Hypothalamus (tissue), 51 donors: Measurements from ENCODE around the gene RSKR.

Experiments used
- DNase-seq, 51 donors: peaks; one replicate each; lab custom pipeline; 2025; lab: John Stamatoyannopoulos, UW

Gene RSKR

DNA sequence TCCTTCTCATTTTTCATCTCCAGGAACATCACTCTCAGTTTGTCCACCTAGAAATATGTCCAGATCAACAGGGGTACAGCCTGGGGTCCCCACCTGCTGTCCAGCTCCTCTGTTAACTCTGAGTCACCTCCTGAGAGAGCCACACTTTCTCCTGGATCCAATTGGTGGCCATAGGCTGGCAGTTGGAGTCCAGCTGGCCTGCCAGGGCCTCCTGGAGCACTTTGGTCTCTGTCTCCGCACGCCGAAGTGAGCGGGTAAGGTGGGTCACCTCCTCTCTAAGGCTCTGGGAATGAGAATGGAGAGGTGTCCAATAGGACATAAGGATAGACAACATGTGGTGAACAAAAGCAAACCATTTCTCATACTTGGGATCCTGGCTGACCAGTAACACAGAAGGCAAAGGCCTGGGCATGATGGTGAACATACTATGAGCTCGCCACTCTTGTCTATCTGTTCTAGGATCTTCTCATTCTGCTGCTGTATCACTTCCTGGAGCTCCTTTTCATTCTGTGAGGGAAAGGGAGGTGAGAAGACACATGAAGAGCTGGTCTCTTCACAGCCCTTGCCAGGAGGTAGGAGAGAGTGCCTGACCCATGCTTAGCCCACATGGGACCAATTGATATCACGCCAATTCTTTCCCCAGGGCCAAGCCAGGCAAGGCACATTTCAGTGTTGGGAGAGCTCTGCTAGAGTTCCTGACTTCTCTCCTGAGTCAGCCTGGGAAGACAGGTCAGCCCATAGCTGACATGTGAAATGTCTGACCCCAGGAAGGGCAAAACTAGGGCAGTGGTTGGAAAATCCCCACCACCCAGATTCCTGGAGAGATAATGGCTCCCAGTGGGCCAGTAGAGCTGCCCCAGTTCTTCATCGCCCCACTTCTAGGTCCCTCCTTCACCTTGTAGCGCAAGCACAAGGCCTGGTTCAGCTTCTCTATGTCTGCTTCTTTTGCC is 35.5 kb downstream of the RSKR start:
- DNase-seq: no peak

DNA sequence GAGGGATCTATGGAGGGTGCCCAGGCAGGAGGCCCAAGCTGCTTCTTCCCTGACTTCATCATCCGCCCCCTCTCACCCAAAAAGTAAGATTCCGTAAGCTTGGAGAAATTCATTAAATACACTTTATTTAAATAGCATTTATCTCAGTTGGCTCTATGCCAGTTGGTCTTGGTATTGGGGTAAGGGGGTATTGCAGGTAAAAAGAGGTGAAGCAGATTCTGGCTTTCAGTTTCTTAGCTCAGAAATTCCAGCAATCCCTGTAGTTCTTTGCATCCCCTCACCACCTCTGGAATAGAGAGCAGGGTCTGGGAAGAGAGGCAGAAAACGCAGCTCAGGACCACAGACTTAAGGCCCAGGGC is 36.5 kb downstream of the RSKR start:
- no peak for DNase-seq

DNA sequence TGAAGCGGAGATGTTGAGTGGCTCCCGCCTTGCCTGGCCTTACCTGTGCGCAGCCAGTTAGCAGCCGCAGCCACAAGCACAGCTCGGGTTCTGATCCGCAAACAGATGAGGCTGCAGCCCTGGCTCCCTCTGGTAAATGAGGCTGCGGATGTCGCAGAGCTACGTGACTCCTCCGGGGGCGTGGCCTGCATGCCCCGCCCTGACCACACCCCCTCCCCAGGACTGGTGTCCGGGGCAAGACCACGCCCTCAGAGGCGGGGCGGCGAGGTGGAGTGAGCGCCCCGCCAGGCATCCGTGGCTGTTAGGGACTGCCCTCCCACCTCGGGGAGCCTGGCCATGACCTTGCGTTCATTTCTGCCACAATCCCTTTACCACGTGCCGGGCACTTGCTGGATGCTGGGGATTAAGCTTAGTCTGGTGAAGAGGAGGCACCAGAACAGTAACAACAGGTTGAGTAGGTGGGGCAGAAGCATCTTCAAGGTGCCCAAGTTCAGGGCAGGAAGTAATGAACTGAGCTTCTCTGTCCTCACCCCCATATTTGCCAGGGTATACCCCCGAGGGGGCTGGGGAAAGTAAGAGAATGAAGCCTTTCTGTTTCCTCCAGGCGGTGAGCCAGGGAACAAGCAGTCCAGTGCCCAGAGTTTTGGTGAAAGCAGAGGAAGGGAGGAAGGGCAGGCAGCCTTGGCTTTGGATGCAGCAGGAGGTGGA is 37.1 kb downstream of the RSKR start, which contains the start of gene ALDOC:
Gene ALDOC, minus strand, starts transcription at position 138 of the 708 bp plus-strand sequence. CDS start 1,363 bp downstream, outside the sequence.
- peak; percentile 33 to 98 (median 90) for DNase-seq

DNA sequence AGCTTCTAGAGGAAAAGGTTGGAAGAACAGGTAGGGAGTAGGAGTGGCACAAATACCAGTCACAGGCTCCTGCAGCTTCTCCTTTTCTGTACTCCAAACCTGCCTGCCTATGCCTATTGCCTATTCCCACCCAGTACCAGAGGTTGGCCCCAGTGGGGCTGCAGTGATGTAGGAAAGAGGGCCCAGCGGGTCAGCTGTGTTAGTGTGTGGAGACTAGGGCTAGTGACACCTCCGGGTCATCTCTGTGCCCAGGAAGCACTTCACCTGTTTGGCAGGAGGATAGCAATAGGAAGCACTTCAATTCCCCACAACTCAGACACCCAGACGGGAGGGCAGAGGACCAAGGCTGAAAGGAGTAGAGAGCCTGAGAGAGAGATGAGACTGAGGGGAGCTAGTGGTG is 38.0 kb downstream of the RSKR start:
- peak in 1 of 51 donors; percentile 10 for DNase-seq

DNA sequence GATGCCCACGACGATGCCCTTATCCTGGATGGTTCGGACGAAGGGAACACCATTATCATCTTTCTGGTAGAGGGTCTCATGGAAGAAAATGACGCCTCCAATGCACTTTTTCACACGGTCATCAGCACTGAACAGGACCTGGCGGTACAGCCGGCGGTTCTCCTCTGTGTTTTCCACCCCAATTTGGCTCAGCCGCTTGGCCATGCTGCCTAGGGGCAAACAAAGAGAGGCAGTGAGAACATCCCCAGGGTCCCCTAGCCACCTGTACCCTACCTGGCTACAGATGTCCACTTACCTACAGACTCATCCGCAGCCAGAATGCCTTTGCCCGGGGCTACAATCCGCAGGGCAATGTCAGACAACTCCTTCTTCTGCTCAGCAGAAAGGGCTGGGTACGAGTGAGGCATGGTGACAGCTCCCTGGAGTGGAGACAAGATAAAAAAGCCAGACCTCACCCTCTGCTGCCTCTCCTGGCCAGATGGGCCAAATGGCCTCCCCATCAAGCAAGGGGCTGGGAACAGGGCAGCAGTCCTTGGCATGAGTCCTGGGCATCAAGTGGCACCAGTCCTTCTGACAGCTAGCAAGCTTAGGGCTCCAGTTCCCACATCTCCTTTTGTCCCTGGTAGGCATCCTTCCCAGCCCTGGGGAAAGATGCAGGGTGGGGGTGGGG is 38.7 kb downstream of the RSKR start:
- DNase-seq: peak in 41 of 51 donors; percentile 14 to 81 (median 48)

DNA sequence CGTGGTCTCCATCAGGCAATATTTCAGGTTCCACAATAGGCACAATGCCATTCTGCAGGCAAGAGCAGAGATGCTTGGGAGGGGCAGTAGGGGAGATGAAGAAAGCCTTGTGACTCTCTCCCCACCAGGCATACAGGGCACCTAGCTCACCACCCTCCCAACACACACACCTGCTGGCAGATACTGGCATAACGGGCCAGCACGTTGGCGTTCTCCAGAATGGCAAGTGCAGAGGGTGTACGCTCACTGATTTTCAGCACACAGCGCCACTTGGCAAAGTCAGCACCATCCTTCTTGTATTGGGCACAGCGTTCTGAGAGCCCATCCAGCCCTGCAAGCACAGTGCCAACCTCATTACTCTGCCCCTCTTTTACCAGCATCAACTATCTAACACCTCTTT is 39.5 kb downstream of the RSKR start:
- DNase-seq: no peak

DNA sequence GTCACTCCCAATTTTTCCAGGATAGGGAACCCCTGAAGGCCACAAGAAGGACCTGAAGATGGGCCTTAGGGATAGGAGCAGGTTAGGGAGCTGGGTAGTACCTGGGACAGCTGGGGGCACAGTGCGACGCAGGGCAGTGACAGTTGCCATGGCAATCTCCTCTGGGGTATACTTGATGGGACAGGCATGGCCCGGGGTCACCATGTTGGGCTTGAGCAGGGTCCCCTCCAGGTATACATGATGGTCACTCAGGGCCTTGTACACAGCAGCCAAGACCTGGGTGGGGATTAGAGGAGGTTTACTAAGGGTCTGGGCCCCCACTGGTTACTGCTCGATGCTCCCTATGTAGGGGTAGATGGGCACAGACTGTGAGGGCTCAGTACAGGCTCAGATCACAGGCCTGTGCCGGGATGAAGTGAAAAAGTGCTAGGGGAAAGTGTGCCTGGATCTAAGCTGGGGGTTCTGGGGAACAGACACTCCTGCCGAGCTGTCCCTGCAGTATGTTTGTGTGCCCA is 40.0 kb downstream of the RSKR start:
- no peak for DNase-seq

DNA sequence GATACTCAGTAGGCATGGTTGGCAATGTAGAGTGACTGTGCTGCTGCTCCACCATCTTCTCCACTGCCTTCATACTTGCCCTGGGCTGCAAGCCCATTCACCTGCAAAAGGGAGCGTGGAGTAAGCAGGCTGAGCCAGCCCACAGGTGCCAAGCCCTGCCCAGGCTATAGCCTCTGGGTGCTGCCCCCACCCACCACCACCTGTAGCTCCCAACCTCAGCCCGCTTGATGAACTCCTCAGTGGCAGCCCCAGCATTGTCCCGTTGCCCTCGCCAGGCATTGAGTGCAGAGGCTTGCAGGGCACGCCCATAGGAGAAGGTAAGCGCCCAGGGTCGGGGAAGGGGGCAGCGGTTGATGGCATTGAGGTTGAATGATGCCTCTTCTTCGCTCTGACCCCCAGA is 40.5 kb downstream of the RSKR start:
- no peak for DNase-seq

DNA sequence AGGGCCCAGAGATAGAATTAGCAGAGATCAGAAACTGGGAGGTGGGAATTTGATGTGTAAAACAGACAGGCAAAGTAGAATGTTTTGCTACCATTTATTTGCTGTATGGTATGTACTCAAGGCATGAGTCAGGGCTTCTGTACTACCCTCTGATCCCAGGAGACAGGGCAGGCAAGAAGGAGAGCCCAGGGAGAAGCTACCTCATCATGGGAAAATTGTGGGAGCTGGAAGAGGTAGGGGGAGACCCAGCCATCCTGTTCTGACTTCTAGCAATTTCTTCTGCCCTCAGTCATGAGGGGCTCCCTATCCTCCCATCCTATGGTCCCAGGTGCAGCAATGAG is 41.0 kb downstream of the RSKR start:
- DNase-seq: no peak

DNA sequence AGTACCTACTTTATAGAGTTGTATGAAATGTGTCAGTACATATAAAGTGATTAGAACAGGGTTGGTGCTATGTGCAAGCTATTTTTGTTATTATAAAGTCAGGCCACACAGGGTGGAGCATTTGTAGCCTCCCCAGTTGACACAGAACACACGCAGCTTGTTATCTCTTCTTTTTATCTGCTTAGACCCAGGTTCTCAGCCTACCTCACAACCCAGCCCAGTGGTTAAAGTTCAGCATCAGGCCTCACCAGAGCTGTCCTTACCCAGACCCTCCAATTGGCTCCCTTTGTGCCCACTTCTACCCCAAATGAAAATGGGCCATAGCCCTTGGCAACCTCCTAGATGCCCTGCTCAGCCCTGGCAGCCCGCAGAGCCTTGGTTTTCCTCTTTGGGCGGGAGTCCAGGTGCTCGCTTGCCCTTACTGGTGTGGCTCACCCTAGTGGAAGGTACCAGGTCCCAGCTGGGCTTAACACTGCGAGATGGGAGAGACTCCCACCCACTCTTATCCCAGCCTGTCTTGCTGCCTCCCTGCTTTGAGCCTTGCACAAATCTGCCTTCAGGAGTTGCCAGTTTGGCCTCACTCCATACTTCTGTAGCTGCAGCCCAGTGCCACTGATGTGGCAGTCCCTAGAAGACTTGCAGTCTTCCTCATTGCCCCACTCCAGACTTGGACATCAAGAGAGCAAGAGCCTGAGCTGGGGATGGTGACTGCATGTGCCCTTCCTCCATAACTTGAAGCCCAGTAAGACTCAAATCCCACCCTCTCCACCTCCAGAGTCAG is 41.5 kb downstream of the RSKR start:
- peak in 6 of 51 donors; percentile 6 to 22 (median 12) for DNase-seq

DNA sequence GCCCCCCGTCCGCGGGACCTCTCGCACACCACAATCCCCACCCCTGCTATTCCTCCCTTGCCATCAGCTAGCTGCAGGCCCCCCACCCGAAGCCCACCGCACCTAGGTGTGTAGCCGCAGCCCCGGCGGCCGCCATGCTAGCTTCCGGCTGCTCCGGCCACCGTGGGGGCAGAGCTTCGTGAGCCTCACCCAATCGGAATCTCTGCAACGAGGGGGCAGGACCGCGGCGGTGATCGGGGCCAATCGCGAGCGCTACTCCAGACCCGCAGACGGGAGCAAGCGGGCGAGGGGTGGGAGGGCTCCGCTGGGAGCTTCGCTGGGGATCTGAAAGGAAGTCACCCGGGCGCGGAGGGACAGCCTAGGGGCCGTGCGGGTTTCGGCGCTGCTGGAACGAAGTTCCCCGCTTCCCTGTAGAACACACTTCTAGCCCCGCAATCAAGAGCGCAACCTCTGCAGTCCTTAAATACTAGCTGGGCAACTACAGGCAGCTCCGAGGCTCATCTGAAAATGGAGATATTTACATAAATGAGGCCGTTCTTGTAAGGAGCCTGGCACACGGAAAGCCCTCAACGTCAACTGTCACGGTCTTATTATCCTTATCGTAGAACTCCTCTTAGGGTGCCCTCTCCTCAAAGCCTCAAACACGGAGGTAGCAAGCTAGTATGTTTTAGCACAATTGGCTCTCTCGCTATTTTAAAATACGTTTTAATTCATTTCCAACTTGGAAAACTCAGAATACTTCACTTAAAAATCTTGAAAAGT is 42.4 kb downstream of the RSKR start, which contains the start of gene PIGS:
Gene PIGS, minus strand, starts transcription at position 164 of the 762 bp plus-strand sequence. Its CDS starts 28 bp downstream, at position 136.
- DNase-seq: peak; percentile 44 to 98 (median 93)

DNA sequence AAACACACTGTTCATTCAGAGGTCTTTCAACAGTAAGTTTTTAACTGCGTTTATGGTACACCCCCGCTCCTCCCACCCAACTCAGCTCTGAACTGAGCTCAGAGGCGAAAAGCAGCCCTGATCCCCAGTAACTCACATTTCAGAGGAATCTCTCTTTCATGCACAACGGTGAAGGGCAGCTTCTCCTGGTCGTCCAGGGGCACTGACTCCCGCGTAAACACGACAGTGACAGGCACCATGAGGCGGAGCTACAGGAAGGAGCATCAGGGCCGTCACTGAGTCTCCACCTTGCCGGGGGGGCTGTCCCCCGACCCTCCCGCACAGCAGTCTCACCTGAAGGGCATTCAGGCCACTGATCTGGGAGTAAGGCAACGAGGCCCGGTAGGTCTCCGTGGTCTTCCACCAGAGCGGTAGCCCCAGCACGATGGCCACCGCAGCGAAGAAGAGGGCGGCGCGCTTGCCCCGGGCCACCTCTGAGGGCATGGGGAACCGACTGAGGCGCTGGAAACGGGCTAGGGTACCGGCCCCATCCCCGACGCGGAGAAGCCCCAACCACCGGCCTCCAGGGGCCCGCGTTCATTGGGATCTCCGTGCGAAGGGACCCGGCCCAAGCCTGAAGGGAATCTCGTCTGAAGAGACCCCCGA is 43.1 kb downstream of the RSKR start:
- DNase-seq: peak in 22 of 51 donors; percentile 15 to 61 (median 34)

DNA sequence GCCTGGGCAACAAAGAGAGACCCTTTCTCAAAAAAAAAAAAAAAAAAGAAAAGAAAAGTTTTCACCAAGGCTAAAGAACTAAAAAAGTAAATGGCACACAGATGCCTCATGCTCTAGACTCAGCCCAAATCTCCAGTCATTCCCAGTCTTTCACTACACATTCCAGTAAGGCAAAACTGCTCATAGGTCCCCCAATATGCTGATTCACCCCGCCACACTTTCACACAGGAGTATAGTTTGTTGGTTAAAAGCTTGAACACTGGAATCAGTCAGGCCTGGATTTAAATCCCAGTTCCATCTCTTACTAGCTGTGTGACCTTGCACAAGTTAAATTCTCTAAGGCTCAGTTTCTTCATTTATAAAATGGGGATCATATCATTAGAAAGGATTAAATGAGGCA is 44.5 kb downstream of the RSKR start:
- no peak for DNase-seq

DNA sequence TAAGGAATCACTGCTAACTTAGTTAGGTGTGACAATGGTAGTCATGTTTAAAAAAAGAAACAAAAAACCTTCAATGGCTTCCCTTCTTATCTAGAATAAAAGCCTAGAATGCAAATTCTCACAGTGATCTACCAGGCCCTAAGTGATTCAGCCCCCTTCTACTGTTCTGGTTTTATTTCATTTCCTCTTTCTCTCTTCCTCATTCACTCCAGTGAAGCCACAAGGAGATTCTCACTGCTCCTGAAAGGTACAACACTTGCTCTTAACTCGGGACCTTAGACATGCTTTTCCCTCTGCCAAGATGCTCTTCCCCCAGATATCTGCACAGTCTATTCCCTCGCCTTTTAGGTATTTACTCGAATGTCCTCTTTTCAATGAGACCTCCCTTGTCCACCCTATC is 46.4 kb downstream of the RSKR start:
- DNase-seq: no peak

DNA sequence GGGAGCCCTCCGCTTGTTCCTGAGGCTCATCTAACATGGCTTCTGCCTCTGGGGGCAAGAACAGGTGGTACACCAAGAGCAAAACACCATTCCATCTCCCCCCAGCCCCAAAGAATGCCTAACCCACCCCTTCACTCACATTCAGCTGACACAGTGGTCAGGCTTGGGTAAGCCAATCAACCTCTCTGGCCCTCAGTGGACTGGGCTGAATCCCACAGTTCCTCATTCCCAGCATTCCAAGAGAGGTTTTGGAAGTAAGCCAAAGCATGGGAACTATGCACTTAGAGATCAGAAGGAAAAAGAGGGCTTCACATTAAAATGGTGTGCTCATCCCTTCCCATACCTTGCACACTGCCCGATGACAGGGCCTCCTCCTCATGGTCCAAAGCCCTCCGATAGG is 50.5 kb downstream of the RSKR start:
- DNase-seq: no peak
